GM13977 (cell line): ENCODE results near the gene CEND1.

Source experiments
- DNase-seq: peaks from one replicate; pipeline ENCODE4 v3.0.0; 2012; ENCODE audit warnings: low spot score
- CTCF ChIP-seq: IDR thresholded peaks from 2 replicates; pipeline ENCODE4 v1.5.1; 2012; ENCODE audit warnings: mild to moderate bottlenecking, control low read depth; ENCODE audit not compliant: insufficient read depth; ENCODE audit errors: extremely low read depth, missing control alignments
- in situ Hi-C: fragments of 300-500 bp; cut with MboI; formaldehyde crosslinking; loops from one replicate; pipeline ENCODE4 v1.12.0; 2022; ENCODE audit warnings: low sequenced_read_pairs, low pct_unique_long_range_greater_than_20kb, mixed read lengths, inconsistent platforms; ENCODE audit not compliant: unreplicated experiment

Gene CEND1

DNA sequence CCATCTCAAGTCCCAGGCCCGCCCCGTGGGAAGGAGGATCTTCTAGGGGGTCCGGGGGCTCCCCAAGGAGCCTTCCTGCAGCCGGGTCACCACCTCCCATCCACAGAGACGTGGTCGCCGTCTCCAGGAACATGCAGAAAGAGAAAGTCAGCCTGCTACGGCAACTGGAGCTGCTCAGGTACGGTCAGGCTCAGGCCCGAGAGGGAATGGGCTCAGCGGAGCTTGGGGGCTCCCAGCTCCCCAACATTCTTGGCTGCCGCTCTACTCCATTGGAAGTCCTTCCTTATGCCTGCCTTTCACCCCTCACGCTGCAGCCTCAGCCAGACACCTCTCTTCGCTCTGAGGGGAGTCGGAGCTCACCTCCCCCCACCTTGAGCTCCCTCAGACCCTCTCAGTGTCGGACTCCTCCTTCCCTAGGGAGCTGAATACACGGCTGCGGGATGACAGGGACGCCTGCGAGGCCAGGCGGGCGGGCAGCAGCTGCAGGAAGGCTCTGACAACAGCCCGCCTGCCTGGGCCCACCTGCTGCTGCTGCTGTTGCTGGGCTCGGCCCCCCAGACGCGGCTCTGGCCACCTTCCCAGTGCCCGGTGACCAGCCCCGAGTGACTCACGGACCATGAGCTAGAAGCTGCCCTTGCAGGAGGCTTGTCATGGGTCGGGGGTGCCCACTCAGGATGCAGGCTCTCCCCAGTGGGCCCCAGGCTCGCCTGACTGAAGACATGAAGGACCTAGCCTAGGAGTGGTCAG lies 41.4 kb upstream of the CEND1 start:
- no peak for TF ChIP-seq CTCF
- in situ Hi-C loops = no loop called here
- no peak for DNase-seq

- no peak for TF ChIP-seq CTCF
- DNase-seq = peak; percentile 89
Observed at GRCh38 chr11:830295-831117, 40.6 kb upstream of the CEND1 start.

DNA sequence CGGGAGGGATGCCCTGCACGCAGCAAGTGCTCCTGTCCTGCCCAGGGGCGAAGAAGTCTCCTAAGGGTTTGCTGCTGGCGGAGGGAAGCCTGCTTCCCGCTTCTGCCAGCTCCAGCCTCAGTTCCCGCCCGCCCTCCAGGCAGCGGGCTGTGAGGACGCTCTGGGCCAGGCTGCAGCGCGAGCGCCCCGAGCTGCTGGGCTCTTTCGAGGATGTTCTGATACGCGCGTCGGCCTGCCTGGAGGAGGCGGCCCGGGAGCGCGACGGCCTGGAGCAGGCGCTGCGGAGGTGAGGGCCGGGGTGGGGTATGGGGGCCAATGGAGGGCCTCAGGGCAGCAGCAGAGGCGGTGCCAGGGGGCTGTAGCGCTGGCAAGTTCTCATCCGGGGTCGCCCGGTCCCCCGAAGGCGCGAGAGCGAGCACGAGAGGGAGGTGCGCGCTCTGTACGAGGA lies 40.0 kb upstream of the CEND1 start:
- no peak for DNase-seq
- no peak for TF ChIP-seq CTCF

More at GRCh38 chr11:830295-831117, 40.6 kb upstream of the CEND1 start:
- in situ Hi-C loops = no loop called here

GRCh38 chr11:829176-829846 lies 39.4 kb upstream of the CEND1 start:
- no peak for TF ChIP-seq CTCF
- in situ Hi-C loops = no loop called here
- DNase-seq = no peak

More for the DNA sequence above, 40.0 kb upstream of the CEND1 start:
- in situ Hi-C loops = no loop called here

- DNase-seq = no peak
- in situ Hi-C loops = no loop called here
Observed at GRCh38 chr11:828506-829175, 38.8 kb upstream of the CEND1 start.

More at GRCh38 chr11:828506-829175, 38.8 kb upstream of the CEND1 start:
- no peak for TF ChIP-seq CTCF
